Activated CD8-positive, alpha-beta memory T cell treated with anti-CD3 and anti-CD28 coated beads, Interleukin-2, amount 50 U/mL, for 48 hours (primary cell): ENCODE data around the gene S100A1.
"Not testable (repeated sequence)": the region's sequence is repeated elsewhere in the genome, so short reads cannot be mapped to it uniquely, and the experiment has no call there.

ENCODE experiments used
- DNase-seq: peaks from one replicate; pipeline ENCODE4 v3.0.0-alpha.2; 2020

The S100A1 gene

GRCh38 chr1:153659656-153660055, 31.4 kb downstream of the S100A1 start:
- DNase-seq: no peak

- no peak for DNase-seq
Measured at GRCh38 chr1:153661111-153661708, 33.0 kb downstream of the S100A1 start.

- DNase-seq: no peak
Measured at GRCh38 chr1:153662269-153662668, 34.0 kb downstream of the S100A1 start.

- no peak for DNase-seq
Measured at GRCh38 chr1:153663211-153663610, 35.0 kb downstream of the S100A1 start.

GRCh38 chr1:153667439-153667838, 39.2 kb downstream of the S100A1 start:
- no peak for DNase-seq

- not testable (repeated sequence) for DNase-seq
Measured at GRCh38 chr1:153668672-153669071, 40.4 kb downstream of the S100A1 start.

- DNase-seq: no peak
Measured at GRCh38 chr1:153669606-153670005, 41.4 kb downstream of the S100A1 start.

GRCh38 chr1:153670257-153670858, 42.1 kb downstream of the S100A1 start:
- no peak for DNase-seq

- DNase-seq: peak; percentile 96
Measured at GRCh38 chr1:153670859-153671627, 42.8 kb downstream of the S100A1 start, which contains the start of gene ILF2. Gene ILF2, minus strand, starts transcription at chr1:153670993. Its CDS starts 71 bp downstream, at chr1:153670922.

GRCh38 chr1:153671628-153672353, 43.6 kb downstream of the S100A1 start:
- DNase-seq: peak; percentile 82

GRCh38 chr1:153673511-153673910, 45.3 kb downstream of the S100A1 start:
- no peak for DNase-seq

- peak; percentile 74 for DNase-seq
Measured at GRCh38 chr1:153677718-153678518, 49.7 kb downstream of the S100A1 start.

- DNase-seq: no peak
Measured at GRCh38 chr1:153678519-153679336, 50.5 kb downstream of the S100A1 start, which contains the start of gene NPR1. Gene NPR1, plus strand, starts transcription at chr1:153678688. Its CDS starts 421 bp downstream, at chr1:153679109.

GRCh38 chr1:153679337-153680119, 51.3 kb downstream of the S100A1 start:
- peak; percentile 67 for DNase-seq

GRCh38 chr1:153680120-153680403, 51.8 kb downstream of the S100A1 start:
- DNase-seq: no peak
